ENCODE measurements around the gene TCEA3. TPM values are rescaled to one million over a fixed set of nuclear protein-coding genes. Genes with fewer than 3 reads are reported as not detected.

The TCEA3 gene
- total RNA-seq, 4 donors from 2014 or later = 16.7 to 24.1 (median 20.9) TPM

DNA sequence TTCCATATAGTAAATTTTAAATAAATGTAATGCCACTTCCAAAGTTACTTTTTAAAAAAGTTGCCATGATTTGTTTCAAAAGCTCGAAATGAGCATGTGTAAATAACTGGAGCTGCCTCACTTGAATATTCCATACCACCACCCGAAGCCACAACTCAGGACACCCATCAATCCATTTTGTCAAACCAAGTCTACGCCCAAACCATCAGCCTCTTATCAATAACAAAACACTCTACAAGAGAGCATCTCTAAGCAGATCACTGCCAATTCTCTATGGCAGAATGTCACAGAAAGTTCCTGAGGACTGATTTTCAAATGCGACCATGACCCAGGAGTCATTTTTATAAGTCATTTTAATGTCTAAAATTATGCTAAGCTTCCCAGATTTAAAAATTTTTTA is 84.9 kb downstream of the TCEA3 start:
- Histone ChIP-seq H3K9me3 (no peaks in the 10 kb centered on the region), H3K27me3 (no peaks in the 10 kb centered on the region), H3K4me3 (no peak overlapping the region), H3K36me3 (peaks cover 17 to 34% (median 26%) of the 10 kb centered on the region in 4 donors), H3K4me1 (peaks cover 50 to 65% (median 62%) of the 10 kb centered on the region in 4 donors), H3K27ac (replicated peaks in 1 of 4) (no peak overlapping the region)
- no peak for DNase-seq (ENCODE audit: extremely low spot score)
- no peak for TF ChIP-seq EP300 (IDR thresholded peaks at IDR 0.05)
- TF ChIP-seq, protein P1, sequence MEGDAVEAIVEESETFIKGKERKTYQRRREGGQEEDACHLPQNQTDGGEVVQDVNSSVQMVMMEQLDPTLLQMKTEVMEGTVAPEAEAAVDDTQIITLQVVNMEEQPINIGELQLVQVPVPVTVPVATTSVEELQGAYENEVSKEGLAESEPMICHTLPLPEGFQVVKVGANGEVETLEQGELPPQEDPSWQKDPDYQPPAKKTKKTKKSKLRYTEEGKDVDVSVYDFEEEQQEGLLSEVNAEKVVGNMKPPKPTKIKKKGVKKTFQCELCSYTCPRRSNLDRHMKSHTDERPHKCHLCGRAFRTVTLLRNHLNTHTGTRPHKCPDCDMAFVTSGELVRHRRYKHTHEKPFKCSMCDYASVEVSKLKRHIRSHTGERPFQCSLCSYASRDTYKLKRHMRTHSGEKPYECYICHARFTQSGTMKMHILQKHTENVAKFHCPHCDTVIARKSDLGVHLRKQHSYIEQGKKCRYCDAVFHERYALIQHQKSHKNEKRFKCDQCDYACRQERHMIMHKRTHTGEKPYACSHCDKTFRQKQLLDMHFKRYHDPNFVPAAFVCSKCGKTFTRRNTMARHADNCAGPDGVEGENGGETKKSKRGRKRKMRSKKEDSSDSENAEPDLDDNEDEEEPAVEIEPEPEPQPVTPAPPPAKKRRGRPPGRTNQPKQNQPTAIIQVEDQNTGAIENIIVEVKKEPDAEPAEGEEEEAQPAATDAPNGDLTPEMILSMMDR (IDR thresholded peaks at IDR 0.05) = no peak
- no peak for TF ChIP-seq POLR2AphosphoS5 (IDR thresholded peaks at IDR 0.05)
- TF ChIP-seq POLR2A (IDR thresholded peaks at IDR 0.05; ENCODE audit: low read depth) = no peak
- WGBS = 74% methylated on average over 4 of the region's 4 CpGs
- intact Hi-C loops (cut with DNase I) = loop anchor here (10.0 kb wide), 1 partner anchor 195 kb away; the partner anchor contains the start of gene E2F2

DNA sequence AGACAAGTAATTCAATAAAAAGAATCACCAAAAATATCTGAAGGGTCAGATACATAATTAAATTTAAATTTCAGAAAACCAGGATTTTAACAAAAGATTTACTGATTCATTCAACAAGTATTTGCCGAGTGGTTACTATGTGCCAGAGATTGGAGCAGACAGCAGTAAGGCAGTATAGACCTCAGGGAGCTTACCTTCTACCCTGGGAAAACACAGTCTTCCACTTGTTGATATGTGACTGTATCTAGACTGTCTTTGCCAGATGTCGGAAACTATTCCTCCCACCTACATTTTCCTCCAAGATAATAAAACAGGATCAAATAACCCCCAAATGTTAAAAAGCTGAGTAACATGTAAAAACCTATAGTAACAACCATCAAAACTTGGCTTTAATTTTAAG is 86.7 kb downstream of the TCEA3 start:
- TF ChIP-seq POLR2AphosphoS5 (IDR thresholded peaks at IDR 0.05) = no peak
- TF ChIP-seq, protein P1 (IDR thresholded peaks at IDR 0.05) = no peak
- TF ChIP-seq EP300 (IDR thresholded peaks at IDR 0.05) = no peak
- no peak for TF ChIP-seq POLR2A (IDR thresholded peaks at IDR 0.05; ENCODE audit: low read depth)
- H3K27ac ChIP-seq (replicated peaks in 1 of 4) = no peak overlapping the region
- H3K36me3 ChIP-seq = peaks cover 34 to 50% (median 43%) of the 10 kb centered on the region in 4 donors
- no peak overlapping the region for H3K4me3 ChIP-seq
- H3K27me3 ChIP-seq = no peaks in the 10 kb centered on the region
- H3K4me1 ChIP-seq = peaks cover 48 to 58% (median 57%) of the 10 kb centered on the region in 4 donors
- no peaks in the 10 kb centered on the region for H3K9me3 ChIP-seq
- intact Hi-C loops (cut with DNase I) = no loop called here
- DNase-seq (ENCODE audit: extremely low spot score) = no peak
- WGBS = 79% methylated on average over 2 of the region's 2 CpGs

DNA sequence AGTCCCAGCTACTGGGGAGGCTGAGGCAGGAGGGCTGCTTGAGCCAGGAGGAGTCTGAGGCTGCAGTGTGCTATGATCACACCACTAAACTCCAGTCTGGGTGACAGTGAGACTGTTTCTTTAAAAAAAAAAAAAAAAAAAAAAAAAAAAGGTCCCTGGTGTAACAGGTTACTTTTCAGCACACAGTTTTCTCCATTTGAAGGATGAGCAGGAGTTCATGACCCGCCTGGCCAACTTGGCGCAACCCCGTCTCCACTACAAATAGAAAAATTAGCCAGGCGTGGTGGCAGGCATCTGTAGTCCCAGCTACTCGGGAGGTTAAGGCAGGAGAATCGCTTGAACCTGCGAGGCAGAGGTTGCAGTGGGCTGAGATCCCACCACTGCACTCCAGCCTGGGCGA is 92.8 kb downstream of the TCEA3 start:
- Histone ChIP-seq H3K36me3 (peaks cover 53 to 99% (median 88%) of the 10 kb centered on the region in 4 donors), H3K27me3 (no peaks in the 10 kb centered on the region), H3K4me1 (peaks cover 0 to 7% (median 3%) of the 10 kb centered on the region in 4 donors), H3K4me3 (no peak overlapping the region), H3K9me3 (no peaks in the 10 kb centered on the region), H3K27ac (replicated peaks in 1 of 4) (no peak overlapping the region)
- no peak for TF ChIP-seq POLR2A (IDR thresholded peaks at IDR 0.05; ENCODE audit: low read depth)
- TF ChIP-seq, protein P1 (IDR thresholded peaks at IDR 0.05) = no peak
- no peak for TF ChIP-seq EP300 (IDR thresholded peaks at IDR 0.05)
- no peak for TF ChIP-seq POLR2AphosphoS5 (IDR thresholded peaks at IDR 0.05)
- DNase-seq (ENCODE audit: extremely low spot score) = no peak
- 91% methylated on average over 8 of the region's 8 CpGs for WGBS
- intact Hi-C loops (cut with DNase I) = no loop called here

Other genes with a start within 250 kb of the TCEA3 start
- not detected for gene HTR1D, start 207.2 kb downstream of the TCEA3 start, total RNA-seq
- 10 to 100 TPM; 59.8 to 75.7 (median 69.4) TPM for gene HNRNPR, start 80.5 kb downstream of the TCEA3 start, total RNA-seq
- 10 to 100 TPM; 13.7 to 36.8 (median 16.4) TPM for gene ZNF436, start 54.9 kb downstream of the TCEA3 start, total RNA-seq
- gene ASAP3, start 59.4 kb upstream of the TCEA3 start, total RNA-seq = 10 to 100 TPM; 25.3 to 32.8 (median 27.9) TPM
- gene E2F2, start 106.5 kb upstream of the TCEA3 start, total RNA-seq = under 1 TPM in 3 of 4 donors, not detected in 1; 0.11 to 0.26 (median 0.17) TPM
- gene ID3, start 134.8 kb upstream of the TCEA3 start, total RNA-seq = 100 to 1,000 TPM in 3 of 4 donors, 10 to 100 TPM in 1; 75.2 to 352 (median 274) TPM

Data from esophagus muscularis mucosa (tissue), 4 donors.